GM21619 (cell line): ENCODE measurements around the gene MAP6.
A peak's percentile ranks its signal among the peaks of the same experiment; 100 is the strongest.

Source experiments
- ATAC-seq: cut with Tn5 transposase; IDR thresholded peaks from one replicate; pipeline ENCODE4 v1.9.1; 2021; ENCODE audit not compliant: unreplicated experiment

The MAP6 gene

DNA sequence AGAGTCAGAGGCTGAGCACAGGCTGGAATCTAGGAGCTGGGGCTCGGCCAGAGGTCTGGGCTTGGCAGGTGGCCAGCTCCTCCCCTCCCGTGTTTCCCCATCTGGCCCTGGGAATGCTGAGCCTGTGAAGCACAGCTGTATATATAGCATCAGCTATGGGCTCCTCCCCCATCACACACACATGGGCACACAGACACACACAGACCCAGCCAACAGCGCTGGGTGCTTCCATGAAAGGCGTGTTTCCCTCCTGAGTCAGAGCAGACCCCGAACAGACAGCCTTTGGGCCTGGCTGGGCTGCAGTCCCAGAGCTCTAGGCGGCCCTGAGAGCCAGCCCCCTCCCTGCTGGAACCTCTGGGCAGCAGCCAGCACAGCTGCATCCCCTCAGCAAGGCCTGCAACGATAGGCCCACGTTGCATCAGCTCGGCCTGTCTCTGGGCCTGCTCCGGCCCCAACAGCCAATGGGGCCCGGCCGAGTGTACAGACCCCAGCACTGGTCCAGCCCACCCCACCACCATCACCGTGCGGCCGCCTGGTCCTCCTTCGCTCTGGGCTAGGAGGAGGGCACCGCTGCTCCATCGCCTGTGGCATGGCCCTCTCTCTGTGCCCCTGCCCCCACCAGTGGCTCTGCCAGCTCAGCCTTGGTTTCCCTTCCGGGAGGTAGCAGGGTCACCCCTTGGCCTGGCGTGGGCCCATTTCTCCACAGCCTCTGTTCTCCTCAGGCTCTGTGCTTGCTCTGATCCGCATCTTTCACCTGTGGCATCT lies 114.4 kb downstream of the MAP6 start:
- ATAC-seq, result no peak

DNA sequence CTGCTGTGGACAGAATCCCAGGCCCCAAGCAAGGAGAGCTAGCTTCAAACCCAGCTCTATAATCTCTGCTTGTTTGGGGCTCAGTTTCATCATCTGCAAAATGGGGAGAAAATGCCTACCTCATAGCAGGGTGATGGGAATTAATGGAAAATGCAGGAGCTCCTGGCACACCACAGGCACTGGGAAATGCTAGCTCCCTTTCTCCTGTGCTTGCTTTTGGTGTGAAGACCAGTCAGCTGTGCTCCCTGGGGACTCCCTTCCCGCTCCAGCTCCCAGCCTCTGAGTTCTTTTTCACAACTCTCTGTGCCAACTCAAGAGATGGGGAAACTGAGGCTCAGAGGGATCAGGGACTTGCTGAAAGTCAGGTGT lies 115.0 kb downstream of the MAP6 start:
- no peak for ATAC-seq

DNA sequence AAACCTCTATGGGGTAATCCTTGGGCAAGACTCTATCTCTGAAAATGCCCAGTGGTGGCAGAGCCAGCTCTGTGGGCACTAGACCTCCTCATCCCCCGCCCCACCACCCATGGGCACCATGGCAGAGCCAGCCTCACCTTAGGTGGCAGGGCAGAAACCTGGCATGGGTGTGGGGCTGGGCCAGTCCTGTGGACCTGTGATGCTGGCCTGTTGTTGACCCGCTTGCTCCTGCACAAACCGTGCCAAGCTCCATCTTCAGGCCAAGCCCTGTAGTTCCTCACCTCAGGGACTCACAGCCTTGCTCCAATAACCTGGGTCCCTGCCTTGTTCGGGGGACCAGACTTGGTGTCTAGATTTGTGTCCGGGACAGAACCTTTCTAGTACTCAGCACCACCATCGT lies 115.7 kb downstream of the MAP6 start:
- no peak for ATAC-seq

DNA sequence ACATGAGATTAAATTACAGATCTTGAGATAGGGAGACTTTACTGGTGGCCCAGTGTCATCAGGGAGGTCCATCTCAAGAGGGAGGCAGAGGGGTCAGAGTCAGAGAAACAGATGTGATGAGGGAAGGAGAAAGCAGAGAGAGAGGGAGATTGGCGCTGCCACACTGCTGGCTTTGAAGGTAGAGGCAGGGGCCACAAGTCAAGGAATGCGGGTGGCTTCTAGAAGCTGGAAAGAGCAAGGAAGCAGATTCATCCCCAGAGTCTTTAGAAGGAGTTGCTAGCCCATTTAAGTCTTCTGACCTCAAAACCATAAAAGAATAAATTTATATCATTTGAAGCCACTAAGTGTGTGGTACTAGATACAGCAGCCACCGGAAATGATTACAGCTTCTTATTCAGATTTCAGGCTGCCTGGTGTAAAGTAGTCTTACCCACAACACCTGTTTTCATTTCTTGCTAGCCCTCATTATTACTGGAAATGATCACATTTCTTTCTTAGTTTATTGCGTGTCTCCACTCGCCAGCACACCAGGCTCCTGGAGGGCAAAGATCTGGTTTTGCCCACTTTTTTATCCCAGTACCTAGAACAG lies 119.4 kb downstream of the MAP6 start:
- ATAC-seq, result no peak

DNA sequence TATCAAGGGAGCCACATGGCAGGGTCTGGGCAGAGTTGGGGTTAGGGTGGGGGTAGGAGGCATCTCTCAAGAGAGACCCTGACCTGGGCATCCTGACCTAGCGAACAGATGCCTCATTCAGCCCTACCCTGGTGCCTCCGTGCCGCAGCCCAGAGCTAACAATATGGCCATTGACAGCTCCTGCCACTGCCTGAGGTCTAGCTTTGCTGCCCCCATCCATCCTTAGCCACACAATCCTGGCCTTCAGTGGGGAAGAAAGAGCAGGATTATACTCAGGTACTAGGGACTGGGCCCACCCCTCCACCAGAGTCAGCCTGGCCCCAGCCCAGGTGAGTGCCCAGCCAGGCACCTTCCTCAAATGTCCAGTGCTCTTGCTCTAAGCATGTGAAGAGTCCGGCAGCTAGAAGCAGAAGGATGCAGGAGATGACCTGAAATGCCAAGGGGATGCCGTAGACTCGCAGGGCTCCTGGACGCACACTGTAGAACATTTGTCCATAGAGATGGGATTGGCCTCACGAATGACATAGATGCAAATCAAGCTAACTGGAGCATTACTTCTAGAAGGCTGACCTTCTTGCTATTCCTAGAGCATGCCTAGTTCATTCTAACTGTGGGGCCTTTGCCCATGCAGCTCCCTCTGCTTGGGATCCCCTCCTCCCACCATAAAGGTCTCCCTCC lies 120.1 kb downstream of the MAP6 start:
- no peak for ATAC-seq

DNA sequence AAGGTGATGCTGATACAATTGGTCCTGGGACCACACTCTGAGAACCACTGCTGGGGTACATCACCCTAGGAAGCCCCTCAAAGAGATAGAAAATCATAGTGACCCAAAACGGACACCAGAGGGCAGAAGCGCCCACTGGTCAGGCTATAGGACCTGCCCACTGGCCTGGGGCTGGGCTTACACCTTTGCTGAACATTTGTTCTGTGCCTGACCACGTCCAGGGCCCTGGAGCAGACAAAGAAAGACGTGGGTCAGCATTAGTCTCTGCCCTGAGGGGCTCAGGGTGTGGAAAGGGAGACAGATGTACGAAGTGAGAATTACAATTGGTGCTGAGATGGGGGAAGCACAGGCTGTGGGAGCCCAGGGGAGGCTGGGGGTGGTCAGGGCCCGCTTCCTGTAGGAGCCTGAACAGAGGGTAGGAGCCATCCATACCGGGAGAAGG lies 121.2 kb downstream of the MAP6 start:
- ATAC-seq, result no peak

DNA sequence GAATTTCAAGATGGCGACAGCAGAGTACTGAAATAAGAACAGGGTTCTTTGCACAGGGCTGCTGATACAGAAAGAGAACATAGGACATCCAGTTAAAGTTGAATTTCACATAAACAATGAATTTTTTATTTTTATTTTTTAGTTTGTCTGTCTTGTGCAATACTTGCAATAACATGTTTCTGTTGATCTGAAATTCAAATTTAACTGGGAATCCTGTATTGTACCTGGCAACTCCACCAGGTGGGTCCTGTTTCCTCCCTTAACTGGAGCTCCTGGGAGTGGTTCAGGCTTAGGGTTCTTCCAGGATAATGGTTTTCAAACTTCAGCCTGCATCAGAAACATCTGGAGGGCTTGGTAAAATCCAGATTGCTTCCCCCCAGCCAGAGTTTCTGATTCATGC lies 121.7 kb downstream of the MAP6 start:
- no peak for ATAC-seq

DNA sequence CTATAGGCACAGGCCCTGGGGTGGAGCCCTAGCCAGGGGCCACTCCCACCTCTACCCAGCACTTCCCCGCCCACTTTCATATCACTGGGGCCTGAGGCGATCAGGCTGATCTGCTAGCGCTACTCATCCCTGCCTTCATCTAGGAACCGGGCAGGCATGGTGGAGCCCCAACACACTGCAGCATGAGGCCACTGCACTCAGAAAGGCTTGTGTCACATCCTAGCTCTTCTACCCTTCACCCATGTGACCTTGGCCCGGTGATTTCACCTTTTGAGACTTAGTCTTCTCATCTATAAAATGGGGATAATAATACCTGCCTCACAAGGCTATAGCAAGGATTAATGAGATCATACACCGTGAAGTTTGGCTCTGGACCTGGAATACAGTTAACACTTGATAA lies 125.0 kb downstream of the MAP6 start:
- no peak for ATAC-seq

DNA sequence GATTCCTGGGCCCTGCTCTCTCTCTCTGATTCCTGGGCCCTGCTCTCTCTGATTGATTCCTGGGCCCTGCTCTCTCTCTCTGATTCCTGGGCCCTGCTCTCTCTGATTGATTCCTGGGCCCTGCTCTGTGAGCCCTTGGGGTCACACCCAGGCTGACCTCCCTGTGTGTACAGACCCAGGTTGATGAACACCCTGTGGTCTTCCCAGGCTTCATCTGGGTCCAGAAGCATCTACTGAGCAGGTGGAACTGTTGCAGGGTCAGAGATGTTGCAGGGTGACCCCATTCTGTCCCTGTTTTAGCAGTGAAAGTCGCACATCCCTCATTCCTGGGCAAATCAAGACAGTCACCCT lies 126.8 kb downstream of the MAP6 start:
- no peak for ATAC-seq

DNA sequence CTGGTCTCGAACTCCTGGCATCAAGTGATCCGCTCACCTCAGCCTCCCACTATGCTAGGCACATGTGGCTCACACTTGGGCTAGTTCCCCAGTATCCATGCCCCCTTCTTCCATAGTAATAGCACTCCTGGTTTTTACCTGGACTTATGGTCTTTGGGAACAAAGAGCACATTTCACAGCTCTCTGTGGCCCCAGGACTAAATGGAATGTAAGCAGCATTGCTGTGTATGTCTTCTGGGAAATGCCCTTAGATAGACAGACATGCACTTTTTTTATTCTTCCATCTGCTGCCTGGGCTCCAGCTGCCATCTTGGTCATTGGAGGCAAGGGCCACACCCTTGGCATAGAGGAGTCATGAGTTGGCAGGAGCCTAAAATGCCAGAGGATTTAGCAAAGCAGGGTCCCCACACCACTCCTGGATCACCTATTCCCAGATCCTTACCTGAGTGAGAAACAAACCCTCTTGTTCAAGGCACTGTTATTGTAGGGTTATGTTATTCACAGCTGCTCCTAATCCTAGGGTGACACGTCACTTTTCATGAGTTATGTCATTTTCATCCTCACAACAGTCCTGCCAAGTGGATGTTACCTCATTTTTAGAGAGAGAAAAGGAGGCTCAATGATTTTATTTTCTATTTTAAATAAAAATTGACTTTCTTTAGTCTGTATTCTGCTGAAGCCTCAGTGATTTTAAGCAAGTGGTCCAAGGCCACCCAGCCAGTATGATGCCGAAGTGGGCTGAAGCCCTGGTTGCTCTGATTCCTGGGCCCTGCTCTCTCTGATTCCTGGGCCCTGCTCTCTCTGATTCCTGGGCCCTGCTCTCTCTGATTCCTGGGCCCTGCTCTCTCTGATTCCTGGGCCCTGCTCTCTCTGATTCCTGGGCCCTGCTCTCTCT lies 127.4 kb downstream of the MAP6 start:
- no peak for ATAC-seq

DNA sequence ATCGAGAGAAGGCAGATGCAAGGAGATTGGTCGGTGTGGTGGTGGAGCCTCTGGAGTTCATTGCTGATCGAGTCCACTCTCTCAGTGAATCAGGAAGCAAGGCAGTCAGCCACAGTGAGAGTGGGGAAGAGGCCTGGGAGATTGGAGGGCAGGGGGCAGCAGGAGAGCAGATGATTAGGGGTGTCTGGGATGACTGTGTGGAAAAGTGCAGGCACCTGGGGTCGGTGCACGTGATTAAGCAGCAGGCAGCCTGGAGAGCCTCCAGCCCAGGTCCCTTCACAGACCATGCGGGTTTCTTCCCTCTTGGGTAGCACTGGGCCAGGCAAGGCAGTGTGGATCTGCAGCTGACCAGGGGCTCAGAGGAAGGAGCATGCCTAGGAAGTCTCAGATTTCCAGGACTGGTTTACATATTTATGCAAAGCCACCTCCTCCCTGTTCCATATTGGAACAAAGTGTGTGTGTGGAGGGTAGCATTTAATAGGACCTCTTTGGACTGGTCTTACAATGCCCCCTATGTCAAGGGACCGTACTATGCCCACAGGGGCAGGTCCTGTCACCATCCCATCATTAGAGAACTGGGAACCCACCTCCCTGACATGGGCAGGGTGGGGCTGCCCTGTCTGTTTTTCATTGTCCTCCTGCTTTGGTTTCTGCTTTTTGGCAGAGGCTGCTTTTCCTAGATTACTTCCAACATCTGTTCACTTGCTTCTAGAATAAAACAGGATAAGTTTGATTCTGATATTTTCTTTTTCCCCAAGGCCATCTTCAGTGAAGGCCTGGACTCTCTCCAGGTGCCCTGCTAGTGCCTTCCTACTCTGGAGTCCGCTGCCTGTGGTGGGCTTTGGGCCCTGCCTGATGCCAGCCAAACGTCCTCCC lies 129.1 kb downstream of the MAP6 start:
- no peak for ATAC-seq

DNA sequence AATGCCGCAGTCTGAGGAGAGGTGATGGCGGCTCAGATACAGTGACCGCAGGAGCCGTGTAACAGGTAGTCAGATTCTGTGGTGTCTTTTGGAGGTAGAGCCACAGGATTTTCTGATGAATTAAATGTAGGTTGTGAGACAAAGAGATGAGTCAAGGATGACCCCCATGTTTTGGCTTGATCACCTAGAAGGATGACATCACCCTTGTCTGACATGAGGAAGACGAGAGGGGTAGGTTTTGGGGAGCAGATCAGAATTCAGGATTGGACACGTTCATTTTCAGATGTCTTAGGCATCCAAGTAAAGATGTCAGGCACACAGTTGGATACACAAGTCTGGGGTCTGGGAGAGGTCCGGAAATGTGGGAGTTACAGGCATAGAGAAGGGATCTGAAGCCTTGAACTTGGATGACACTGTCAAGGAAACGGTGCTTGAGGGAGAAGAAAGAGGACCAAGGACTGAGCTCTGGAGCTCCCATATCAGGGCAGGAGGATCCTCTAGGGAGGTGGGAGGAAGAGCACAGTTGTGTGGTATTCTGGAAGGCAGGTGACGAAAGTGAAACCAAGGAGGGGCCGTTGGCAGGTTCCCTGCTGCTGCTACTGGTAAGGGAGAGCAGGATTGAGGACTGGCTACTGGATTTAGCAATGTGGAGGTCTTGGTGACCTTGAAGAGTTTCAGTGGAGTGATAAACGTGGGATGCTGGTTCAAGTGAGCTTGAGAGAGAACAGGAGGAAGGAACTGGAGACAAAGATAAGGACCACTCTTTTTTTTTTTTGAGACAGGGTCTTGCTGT lies 130.5 kb downstream of the MAP6 start:
- no peak for ATAC-seq

DNA sequence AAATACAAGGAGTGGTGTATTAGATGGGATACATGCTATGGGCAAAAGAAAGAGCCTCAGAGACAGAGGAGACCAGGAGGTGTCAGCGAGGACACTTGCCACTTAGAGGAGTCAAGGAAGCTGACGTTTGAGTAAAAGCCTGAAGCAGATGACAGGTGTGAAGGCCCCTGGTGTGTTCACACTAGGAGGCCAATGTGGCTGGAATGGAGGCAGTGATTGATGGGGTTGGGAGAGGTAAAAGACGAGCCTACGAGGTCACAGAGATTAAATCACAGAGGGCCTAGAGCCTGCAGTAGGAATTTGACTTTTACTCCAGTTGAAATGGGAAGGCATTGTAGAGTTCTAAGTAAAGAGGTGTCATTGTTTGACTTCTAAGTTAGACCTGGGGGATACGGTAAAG lies 131.1 kb downstream of the MAP6 start:
- peak; percentile 1 for ATAC-seq
